ENCODE results near the gene VEPH1. TPM values are rescaled to one million over a fixed set of nuclear protein-coding genes. Genes with fewer than 3 reads are reported as not detected.

Gene VEPH1
- total and polyA plus RNA-seq, 9 of the 15 experiments (the other 6 are each of a cell fraction or from before 2014, with no cell fraction given), result 4.5 to 15.6 (median 5.8) TPM

GRCh38 chr3:157249606-157250005 lies 253.6 kb downstream of the VEPH1 start:
- in situ Hi-C loops (cut with MboI), result no loop called here
- 53% methylated on average over 5 of the region's 5 CpGs for WGBS (ENCODE audit: insufficient coverage, low coverage, missing lambda C conversion rate)
- BruUV-seq (replicated peaks), result no TSS peak

More at GRCh38 chr3:157249606-157250005, 253.6 kb downstream of the VEPH1 start:
- FAIRE-seq, result no peak
- Histone ChIP-seq H3K4me3 (no peak overlapping the region), H4K20me1 (replicated peaks; ENCODE audit: control insufficient read depth, insufficient read depth, low read length) (no peaks in the 10 kb centered on the region), H3K4me1 (replicated peaks in 1 of 2; ENCODE audit: control insufficient read depth in 2 of 2, insufficient read depth in 2 of 2, low read length in 2 of 2) (peaks cover 0 to 13% of the 10 kb centered on the region in 2 experiments; a peak in 2 of 5 replicates), H3K27me3 (ENCODE audit: control insufficient read depth in 2 of 2, insufficient read depth in 2 of 2, low read length in 2 of 2) (no peaks in the 10 kb centered on the region), H3K9me1 (ENCODE audit: control insufficient read depth, insufficient read depth, low read length) (no peaks in the 10 kb centered on the region), H3K9ac (ENCODE audit: insufficient read depth in 1 of 2, low read depth in 2 of 2, low read length in 2 of 2) (no peak overlapping the region), H3K4me2 (ENCODE audit: insufficient read depth, low read length) (no peak overlapping the region), H3K36me3 (ENCODE audit: control insufficient read depth, insufficient read depth, low read length) (no peaks in the 10 kb centered on the region), H3K79me2 (ENCODE audit: control insufficient read depth, insufficient read depth, low read length) (no peaks in the 10 kb centered on the region), H2AFZ (ENCODE audit: low read depth, low read length) (no peak overlapping the region), H3K9me3 (replicated peaks; ENCODE audit: control insufficient read depth, insufficient read depth, low read depth, low read length) (no peaks in the 10 kb centered on the region), H3K27ac (ENCODE audit: extremely low read depth, low read depth, low read length) (no peak overlapping the region)
- ATAC-seq, result no peak
- intact Hi-C loops (cut with micrococcal nuclease), result no loop called here
- CTCF ChIA-PET (ENCODE audit: low intra/inter-chr PET ratio), result no interaction called here
- DNase-seq (ENCODE audit: extremely low read depth in 1 of 4, low spot score in 3 of 4), result no peak
- POLR2A ChIA-PET, result no interaction called here
- TF ChIP-seq SMAD2 (IDR thresholded peaks at IDR 0.05; ENCODE audit: low read depth, low read length) (no peak), NR1H2 (CRISPR knock-in tag; IDR thresholded peaks at IDR 0.05) (no peak), HINFP (tag; conservative IDR thresholded peaks at IDR 0.05; ENCODE audit: low read depth) (no peak), MYBL2 (IDR thresholded peaks at IDR 0.05; ENCODE audit: low read depth) (no peak), MYBL2 (CRISPR knock-in tag; IDR thresholded peaks at IDR 0.05; ENCODE audit: borderline replicate concordance) (no peak)
